ENCODE data around the gene DVL2. TPM values are rescaled to one million over a fixed set of nuclear protein-coding genes. Genes with fewer than 3 reads are reported as not detected.

DVL2 gene
- total RNA-seq, 1 experiment from 2014 or later, result 36.9 TPM

- ChIA-PET POLR2A (ENCODE audit: unreplicated experiment) (no interaction called here), CTCF (no interaction called here)
- Histone ChIP-seq H3K9me2 (replicated peaks; ENCODE audit: low read length) (no peaks in the 10 kb centered on the region), H3K36me3 (ENCODE audit: low read depth, low read length) (no peaks in the 10 kb centered on the region), H3K27ac (ENCODE audit: low read length) (no peak overlapping the region), H3K79me2 (ENCODE audit: low read length) (no peaks in the 10 kb centered on the region), H3K4me1 (ENCODE audit: insufficient read depth, low read length) (no peaks in the 10 kb centered on the region), H3K27me3 (ENCODE audit: low read length) (no peaks in the 10 kb centered on the region), H3K4me2 (ENCODE audit: low read length) (no peak overlapping the region), H3K9ac (ENCODE audit: low read length) (no peak overlapping the region), H4K20me1 (ENCODE audit: low read length) (no peaks in the 10 kb centered on the region), H3F3A (ENCODE audit: low read length, unreplicated experiment) (no peaks in the 10 kb centered on the region), H3K9me3 (ENCODE audit: low read length) (no peaks in the 10 kb centered on the region), H2AFZ (ENCODE audit: low read length) (no peak overlapping the region), H3K4me3 (ENCODE audit: low read length) (no peak overlapping the region)
- TF ChIP-seq EZH2 (IDR thresholded peaks at IDR 0.05; ENCODE audit: low read length, unreplicated experiment), result no peak
- TF ChIP-seq EZH2phosphoT487 (IDR thresholded peaks at IDR 0.05; ENCODE audit: borderline replicate concordance, low read length), result no peak
- TF ChIP-seq CTCF (conservative IDR thresholded peaks at IDR 0.05; ENCODE audit: low read depth, low read length), result no peak
- ATAC-seq (no peak), DNase-seq (no peak)
- intact Hi-C loops (cut with micrococcal nuclease), result no loop called here
- BruUV-seq (replicated peaks), result no TSS peak
Measured at GRCh38 chr17:7205561-7205960, 28.8 kb downstream of the DVL2 start.

- Histone ChIP-seq H3K9me3 (ENCODE audit: low read length) (no peaks in the 10 kb centered on the region), H3F3A (ENCODE audit: low read length, unreplicated experiment) (no peaks in the 10 kb centered on the region), H3K9me2 (replicated peaks; ENCODE audit: low read length) (no peaks in the 10 kb centered on the region), H3K79me2 (ENCODE audit: low read length) (no peaks in the 10 kb centered on the region), H3K4me3 (ENCODE audit: low read length) (no peak overlapping the region), H2AFZ (ENCODE audit: low read length) (no peak overlapping the region), H3K4me2 (ENCODE audit: low read length) (no peak overlapping the region), H3K27me3 (ENCODE audit: low read length) (no peaks in the 10 kb centered on the region), H3K36me3 (ENCODE audit: low read depth, low read length) (no peaks in the 10 kb centered on the region), H3K27ac (ENCODE audit: low read length) (no peak overlapping the region), H4K20me1 (ENCODE audit: low read length) (no peaks in the 10 kb centered on the region), H3K9ac (ENCODE audit: low read length) (no peak overlapping the region), H3K4me1 (ENCODE audit: insufficient read depth, low read length) (no peaks in the 10 kb centered on the region)
- no peak for DNase-seq
- intact Hi-C loops (cut with micrococcal nuclease), result no loop called here
- ChIA-PET CTCF (no interaction called here), POLR2A (ENCODE audit: unreplicated experiment) (no interaction called here)
- no TSS peak for BruUV-seq (replicated peaks)
- no peak for TF ChIP-seq EZH2 (IDR thresholded peaks at IDR 0.05; ENCODE audit: low read length, unreplicated experiment)
- no peak for TF ChIP-seq CTCF (conservative IDR thresholded peaks at IDR 0.05; ENCODE audit: low read depth, low read length)
- no peak for TF ChIP-seq EZH2phosphoT487 (IDR thresholded peaks at IDR 0.05; ENCODE audit: borderline replicate concordance, low read length)
- no peak for ATAC-seq
Measured at GRCh38 chr17:7204828-7205461, 29.4 kb downstream of the DVL2 start.

- Histone ChIP-seq H3K27ac (ENCODE audit: low read length) (no peak overlapping the region), H3K9me2 (replicated peaks; ENCODE audit: low read length) (no peaks in the 10 kb centered on the region), H3K79me2 (ENCODE audit: low read length) (no peaks in the 10 kb centered on the region), H4K20me1 (ENCODE audit: low read length) (no peaks in the 10 kb centered on the region), H3K9ac (ENCODE audit: low read length) (no peak overlapping the region), H3F3A (ENCODE audit: low read length, unreplicated experiment) (no peaks in the 10 kb centered on the region), H2AFZ (ENCODE audit: low read length) (no peak overlapping the region), H3K4me2 (ENCODE audit: low read length) (no peak overlapping the region), H3K4me1 (ENCODE audit: insufficient read depth, low read length) (no peaks in the 10 kb centered on the region), H3K27me3 (ENCODE audit: low read length) (no peaks in the 10 kb centered on the region), H3K4me3 (ENCODE audit: low read length) (no peak overlapping the region), H3K36me3 (ENCODE audit: low read depth, low read length) (no peaks in the 10 kb centered on the region), H3K9me3 (ENCODE audit: low read length) (no peaks in the 10 kb centered on the region)
- ChIA-PET CTCF (no interaction called here), POLR2A (ENCODE audit: unreplicated experiment) (no interaction called here)
- DNase-seq, result no peak
- no peak for TF ChIP-seq CTCF (conservative IDR thresholded peaks at IDR 0.05; ENCODE audit: low read depth, low read length)
- no peak for TF ChIP-seq EZH2phosphoT487 (IDR thresholded peaks at IDR 0.05; ENCODE audit: borderline replicate concordance, low read length)
- no peak for TF ChIP-seq EZH2 (IDR thresholded peaks at IDR 0.05; ENCODE audit: low read length, unreplicated experiment)
- no TSS peak for BruUV-seq (replicated peaks)
- ATAC-seq, result no peak
- intact Hi-C loops (cut with micrococcal nuclease), result no loop called here
Measured at GRCh38 chr17:7204336-7204735, 30.0 kb downstream of the DVL2 start.

Measured in PC-3 (cell line).